Muscle of leg (tissue), 11 donors: ENCODE results near the gene CHSY3. TPM values are rescaled to one million over a fixed set of nuclear protein-coding genes. Genes with fewer than 3 reads are reported as not detected.

Experiments
- DNase-seq: peaks from one replicate; pipeline ENCODE4 v3.0.0; 2013
- H3K27ac ChIP-seq: one replicate; pipeline ENCODE4 v1.5.1; 2013; ENCODE audit warnings: mild to moderate bottlenecking, low read length, control low read depth
- H3K27me3 ChIP-seq: one replicate; pipeline ENCODE4 v1.6.1; 2013; ENCODE audit warnings: low read length; ENCODE audit not compliant: control insufficient read depth, insufficient read depth
- H3K36me3 ChIP-seq: one replicate; pipeline ENCODE4 v1.6.1; 2013; ENCODE audit warnings: low read length; ENCODE audit not compliant: control insufficient read depth, insufficient read depth
- H3K4me1 ChIP-seq: one replicate; pipeline ENCODE4 v1.6.1; 2013; ENCODE audit warnings: low read length; ENCODE audit not compliant: control insufficient read depth, insufficient read depth
- H3K4me3 ChIP-seq: one replicate; pipeline ENCODE4 v1.5.1; 2013; ENCODE audit warnings: low read length, control low read depth
- H3K9me3 ChIP-seq: replicated peaks from 2 replicates; pipeline ENCODE4 v1.6.1; 2013; ENCODE audit warnings: low read depth, low read length; ENCODE audit not compliant: control insufficient read depth
- WGBS: methylation state at CpG from one replicate; pipeline ENCODE4 v1.1.5; 2013; ENCODE audit warnings: missing lambda C conversion rate; ENCODE audit not compliant: insufficient coverage; 5-methylcytosine and 5-hydroxymethylcytosine counted together
- polyA plus RNA-seq, 8 donors: library from polyadenylated mRNA; unstranded; fragments of 120-200 nt; gene quantifications; one replicate each; pipeline versions ENCODE4 v1.2.1 to v1.2.3, GENCODE V29; 2013; ENCODE audit warnings: inconsistent platforms in 1 of 8, low replicate concordance in 1 of 8; ENCODE audit not compliant: insufficient read length in 8 of 8, insufficient read depth in 1 of 8
- total RNA-seq: library from RNA; stranded (reverse); fragments of 120-200 nt; gene quantifications from one replicate; pipeline ENCODE4 v1.2.4, GENCODE V29; 2013

Gene CHSY3
- total and polyA plus RNA-seq, 9 donors = 4.5 to 9.3 (median 6.3) TPM

DNA sequence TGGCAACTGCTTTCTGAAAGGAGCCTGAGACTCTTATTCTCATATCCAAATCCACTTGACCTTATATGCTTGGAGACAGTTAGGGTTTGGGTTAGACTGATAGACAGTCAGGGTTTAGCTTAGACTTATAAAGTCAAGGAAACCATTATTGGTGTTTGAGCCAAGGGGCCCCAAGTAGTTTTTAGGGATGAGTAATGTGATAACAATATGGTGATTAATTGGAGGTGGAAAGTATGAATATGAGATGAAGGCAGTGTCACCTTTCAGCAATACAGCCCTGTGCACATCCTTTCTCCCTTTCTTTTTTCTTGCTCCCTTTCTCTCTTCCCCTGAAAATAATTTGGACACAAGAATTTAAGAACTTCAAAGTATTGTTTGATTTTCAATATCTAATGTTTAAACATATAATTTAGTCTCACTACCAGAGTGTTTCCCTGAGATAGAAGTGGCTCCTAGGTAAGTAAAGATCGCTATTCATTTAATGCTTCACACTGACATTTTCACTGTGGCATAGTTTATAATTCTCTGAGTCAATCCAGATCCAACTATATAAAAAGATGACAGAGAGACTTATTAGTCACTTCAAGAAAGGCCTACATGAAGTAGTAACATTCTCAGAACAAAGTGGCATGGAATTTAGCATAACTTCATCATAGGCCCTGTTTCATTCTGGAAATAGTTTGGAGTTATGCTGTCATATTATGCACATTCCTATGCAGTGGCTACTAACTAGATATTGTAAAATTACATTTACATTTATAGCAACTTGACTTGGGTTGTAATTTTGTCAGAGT lies 200.8 kb downstream of the CHSY3 start:
- no peaks in the 10 kb centered on the region for H3K9me3 ChIP-seq
- no peaks in the 10 kb centered on the region for H3K36me3 ChIP-seq
- WGBS = no CpG with 5 or more reads among the region's 1 CpG
- no peak overlapping the region for H3K4me3 ChIP-seq
- no peak for DNase-seq
- no peak overlapping the region for H3K27ac ChIP-seq
- H3K4me1 ChIP-seq = no peaks in the 10 kb centered on the region
- no peaks in the 10 kb centered on the region for H3K27me3 ChIP-seq

DNA sequence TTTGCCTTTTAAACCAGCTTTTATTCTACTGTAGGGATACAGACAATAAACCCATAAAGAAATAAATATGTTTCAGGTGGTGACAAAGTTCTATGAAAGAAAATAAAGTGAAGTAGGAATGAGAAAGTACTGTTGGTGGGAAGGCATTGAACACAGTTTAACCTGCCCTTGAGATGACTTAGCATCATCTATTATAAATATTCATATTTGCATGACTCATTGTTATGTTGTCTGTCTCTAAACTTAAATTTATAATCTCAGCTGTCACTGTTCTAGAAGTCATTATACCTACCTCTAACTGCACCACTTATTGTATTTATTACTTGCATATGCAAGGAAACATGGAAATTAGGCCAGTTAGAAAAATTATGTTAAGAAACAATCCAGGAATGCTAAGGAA lies 202.2 kb downstream of the CHSY3 start:
- Histone ChIP-seq H3K4me3 (no peak overlapping the region), H3K27ac (no peak overlapping the region), H3K9me3 (no peaks in the 10 kb centered on the region), H3K36me3 (no peaks in the 10 kb centered on the region), H3K27me3 (no peaks in the 10 kb centered on the region), H3K4me1 (no peaks in the 10 kb centered on the region)
- DNase-seq = no peak

DNA sequence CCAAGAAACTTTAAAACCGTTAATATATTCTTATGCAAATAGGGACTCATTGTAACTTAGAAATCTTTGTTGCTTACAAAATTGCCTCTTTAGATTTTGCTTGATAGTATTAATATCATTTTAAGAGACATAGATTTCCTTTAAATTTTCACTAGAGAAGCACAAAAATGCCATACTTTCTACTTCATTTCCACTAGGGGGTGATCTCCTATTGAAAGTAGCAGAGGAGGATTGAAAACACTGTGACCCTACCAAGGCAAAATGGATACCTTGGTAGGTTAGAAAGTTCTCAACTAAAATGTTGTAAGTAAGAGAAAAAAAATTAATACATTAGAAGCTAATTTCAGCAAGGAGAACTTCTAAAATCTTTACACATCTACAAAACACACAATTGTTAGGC lies 204.9 kb downstream of the CHSY3 start:
- Histone ChIP-seq H3K4me1 (no peaks in the 10 kb centered on the region), H3K4me3 (no peak overlapping the region), H3K36me3 (no peaks in the 10 kb centered on the region), H3K27ac (no peak overlapping the region), H3K9me3 (no peaks in the 10 kb centered on the region), H3K27me3 (no peaks in the 10 kb centered on the region)
- DNase-seq = peak; percentile 33
- WGBS = no CpG with 5 or more reads among the region's 1 CpG

DNA sequence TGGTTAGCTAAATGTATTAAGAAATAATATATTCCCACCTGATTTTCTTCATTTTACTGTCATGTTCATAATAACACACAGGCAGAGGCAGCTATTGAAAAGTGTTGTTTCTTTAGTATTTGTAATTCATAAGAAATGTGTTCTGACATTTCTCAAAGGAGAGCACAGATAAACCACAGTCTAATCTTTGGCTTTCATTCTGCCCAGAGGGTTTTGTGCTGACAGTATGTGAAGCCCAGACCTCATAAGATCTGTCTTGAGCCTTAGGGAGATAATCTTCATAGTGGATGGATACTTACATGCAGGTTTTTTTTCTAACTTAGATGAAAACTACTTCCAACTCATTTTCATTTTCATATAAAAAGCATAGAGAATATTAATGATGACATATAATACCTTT lies 206.1 kb downstream of the CHSY3 start:
- H3K27ac ChIP-seq = no peak overlapping the region
- H3K36me3 ChIP-seq = no peaks in the 10 kb centered on the region
- no peaks in the 10 kb centered on the region for H3K9me3 ChIP-seq
- H3K4me3 ChIP-seq = no peak overlapping the region
- no peak for DNase-seq
- H3K4me1 ChIP-seq = no peaks in the 10 kb centered on the region
- no peaks in the 10 kb centered on the region for H3K27me3 ChIP-seq

DNA sequence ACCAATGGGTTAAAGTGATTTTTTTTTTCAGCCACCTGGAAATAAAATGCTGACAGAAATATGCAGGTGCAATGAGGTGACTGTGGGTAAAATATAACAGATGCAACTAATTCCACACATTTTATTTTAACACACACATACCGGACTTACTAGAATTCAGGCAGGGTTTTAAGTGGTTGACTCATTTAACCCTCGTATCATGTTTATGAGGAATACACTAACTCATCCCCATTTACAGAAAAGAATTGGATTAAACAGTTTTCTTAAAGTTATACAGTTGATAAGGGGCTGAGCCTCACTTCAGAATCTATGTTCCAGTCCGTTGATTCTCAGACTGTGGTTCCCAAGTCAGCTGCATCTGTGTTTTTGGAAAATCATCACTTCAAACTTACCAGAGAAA lies 207.5 kb downstream of the CHSY3 start:
- no CpG with 5 or more reads among the region's 3 CpGs for WGBS
- Histone ChIP-seq H3K4me1 (no peaks in the 10 kb centered on the region), H3K4me3 (no peak overlapping the region), H3K9me3 (no peaks in the 10 kb centered on the region), H3K27ac (no peak overlapping the region), H3K36me3 (no peaks in the 10 kb centered on the region), H3K27me3 (no peaks in the 10 kb centered on the region)
- no peak for DNase-seq

DNA sequence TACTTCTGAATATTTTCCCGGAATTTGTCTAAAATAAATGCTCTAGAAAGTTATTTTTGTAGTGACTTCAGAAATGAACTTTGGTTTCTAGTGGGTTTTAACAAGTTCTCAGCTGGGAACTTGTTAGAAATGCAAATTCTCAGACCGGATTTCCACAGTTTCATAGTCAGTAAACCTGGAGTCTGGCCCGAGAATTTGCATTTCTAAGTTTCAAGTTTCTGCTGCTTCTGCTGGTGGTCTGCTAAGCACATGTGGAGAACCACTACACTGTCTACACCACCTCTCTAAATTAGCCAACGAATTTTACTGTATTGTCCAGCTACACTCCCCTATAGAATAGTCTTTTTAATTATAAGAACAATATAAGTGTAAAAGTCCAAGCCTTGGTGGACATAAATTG lies 208.0 kb downstream of the CHSY3 start:
- 77% methylated on average over 2 of the region's 4 CpGs for WGBS
- Histone ChIP-seq H3K9me3 (no peaks in the 10 kb centered on the region), H3K27ac (no peak overlapping the region), H3K36me3 (no peaks in the 10 kb centered on the region), H3K4me1 (no peaks in the 10 kb centered on the region), H3K27me3 (no peaks in the 10 kb centered on the region), H3K4me3 (no peak overlapping the region)
- DNase-seq = no peak

DNA sequence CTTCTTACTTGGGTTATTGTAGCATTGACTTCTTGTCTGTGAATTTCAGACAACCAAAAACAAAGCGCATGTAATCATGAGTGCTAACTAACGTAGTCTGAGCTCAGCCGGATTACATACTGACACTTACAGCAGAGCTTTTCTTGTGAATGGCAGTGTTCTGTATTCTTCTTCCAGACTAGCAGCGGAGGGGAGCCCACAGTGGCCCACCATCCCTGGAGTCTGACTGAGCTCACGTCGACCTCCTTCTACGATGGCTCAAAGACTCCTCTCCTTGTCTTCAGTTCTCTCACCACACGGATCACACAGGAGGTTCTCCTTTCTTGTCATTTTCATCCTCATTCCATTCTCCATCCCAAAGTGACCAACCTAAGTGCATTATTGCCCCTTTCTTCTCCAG lies 211.4 kb downstream of the CHSY3 start:
- Histone ChIP-seq H3K36me3 (no peaks in the 10 kb centered on the region), H3K27ac (no peak overlapping the region), H3K27me3 (no peaks in the 10 kb centered on the region), H3K4me3 (no peak overlapping the region), H3K4me1 (no peaks in the 10 kb centered on the region), H3K9me3 (no peaks in the 10 kb centered on the region)
- WGBS = 79% methylated on average over 7 of the region's 8 CpGs
- no peak for DNase-seq

DNA sequence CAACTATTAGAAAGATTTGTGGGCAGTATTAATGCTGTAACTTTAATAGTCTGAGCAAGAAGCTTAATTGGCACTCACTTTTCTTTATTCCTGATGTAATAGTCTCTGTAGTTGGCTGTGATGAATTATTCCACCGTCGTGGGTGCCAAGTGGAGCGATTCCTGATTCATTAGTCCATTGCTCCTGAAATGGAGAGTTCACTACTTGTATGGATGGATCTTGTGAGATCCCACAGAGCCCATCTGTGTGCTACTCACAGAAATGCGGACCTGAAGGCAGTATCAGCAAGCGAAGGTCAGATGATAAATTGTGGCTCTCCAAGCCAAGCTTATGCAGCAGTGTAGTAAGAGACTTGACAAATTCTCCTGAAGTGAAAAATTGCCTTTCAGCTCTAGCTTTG lies 212.2 kb downstream of the CHSY3 start:
- Histone ChIP-seq H3K27ac (no peak overlapping the region), H3K4me1 (no peaks in the 10 kb centered on the region), H3K9me3 (no peaks in the 10 kb centered on the region), H3K36me3 (no peaks in the 10 kb centered on the region), H3K27me3 (no peaks in the 10 kb centered on the region), H3K4me3 (no peak overlapping the region)
- 87% methylated on average over 3 of the region's 5 CpGs for WGBS
- no peak for DNase-seq

DNA sequence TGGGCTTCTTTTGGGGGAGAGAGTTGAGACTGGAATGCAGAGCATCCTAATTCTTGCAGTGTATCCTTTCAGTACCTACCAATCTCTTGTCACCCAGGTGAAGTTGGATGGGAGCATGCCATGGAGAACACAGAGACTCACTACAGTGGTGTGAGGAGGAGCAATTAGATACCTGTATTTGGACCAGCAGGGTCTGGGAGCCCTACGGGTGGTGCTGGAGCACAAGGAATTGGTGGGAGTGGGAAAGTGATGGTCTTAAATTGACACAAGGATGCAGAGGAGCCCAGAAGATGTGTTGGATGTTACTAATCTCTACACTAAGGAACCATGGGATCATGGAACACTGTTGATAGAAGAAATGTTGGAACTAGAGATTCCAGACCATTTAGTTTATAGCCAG lies 212.7 kb downstream of the CHSY3 start:
- no peaks in the 10 kb centered on the region for H3K27me3 ChIP-seq
- no peaks in the 10 kb centered on the region for H3K9me3 ChIP-seq
- 100% methylated on average over 1 of the region's 1 CpG for WGBS
- no peaks in the 10 kb centered on the region for H3K36me3 ChIP-seq
- H3K27ac ChIP-seq = no peak overlapping the region
- no peaks in the 10 kb centered on the region for H3K4me1 ChIP-seq
- DNase-seq = no peak
- H3K4me3 ChIP-seq = no peak overlapping the region

DNA sequence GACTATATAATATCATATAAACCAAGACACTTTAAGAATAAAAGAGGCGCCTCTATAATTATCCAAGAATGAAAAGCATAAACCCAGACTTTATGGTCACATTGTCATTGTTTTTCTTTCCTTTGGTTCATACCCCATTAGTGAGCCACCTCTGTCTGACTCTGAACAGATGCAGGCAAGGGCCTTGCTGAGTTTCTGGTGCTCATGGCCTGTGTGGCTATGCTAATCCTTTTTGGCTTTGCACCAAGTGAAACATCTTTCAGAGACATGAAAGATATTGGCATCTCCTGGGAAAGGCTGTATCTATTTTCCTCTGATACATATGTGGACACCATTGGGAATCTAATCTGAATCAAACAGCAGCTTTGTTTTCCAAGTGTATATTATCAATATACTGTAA lies 222.5 kb downstream of the CHSY3 start:
- WGBS = no CpG with 5 or more reads among the region's 1 CpG
- Histone ChIP-seq H3K36me3 (no peaks in the 10 kb centered on the region), H3K9me3 (no peaks in the 10 kb centered on the region), H3K4me3 (no peak overlapping the region), H3K4me1 (no peaks in the 10 kb centered on the region), H3K27ac (no peak overlapping the region), H3K27me3 (no peaks in the 10 kb centered on the region)
- no peak for DNase-seq

DNA sequence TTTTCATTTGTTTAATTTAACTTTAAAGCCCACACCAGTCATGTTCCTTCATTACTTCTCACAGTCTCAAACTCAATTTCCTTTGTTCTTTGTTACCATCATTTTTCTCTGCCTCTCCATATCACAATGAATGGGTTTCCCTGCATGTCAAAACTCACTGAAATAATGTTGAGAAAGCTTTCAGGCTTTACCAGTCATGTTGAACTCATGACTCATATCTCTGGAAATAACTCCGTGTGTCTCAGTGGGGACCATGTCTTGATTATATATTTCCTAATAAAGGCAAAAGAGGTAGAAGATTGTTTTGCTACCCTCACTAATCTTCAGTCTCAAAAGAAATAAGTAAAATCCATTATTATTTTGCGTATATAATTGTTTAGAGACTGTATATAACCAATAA lies 231.2 kb downstream of the CHSY3 start:
- peak; percentile 36 for DNase-seq
- H3K36me3 ChIP-seq = no peaks in the 10 kb centered on the region
- no peaks in the 10 kb centered on the region for H3K4me1 ChIP-seq
- H3K27me3 ChIP-seq = no peaks in the 10 kb centered on the region
- WGBS = no CpG with 5 or more reads among the region's 2 CpGs
- H3K4me3 ChIP-seq = no peak overlapping the region
- no peaks in the 10 kb centered on the region for H3K9me3 ChIP-seq
- no peak overlapping the region for H3K27ac ChIP-seq
